Measurements from ENCODE around the gene RPS19BP1.
A peak's percentile ranks its signal among the peaks of the same experiment; 100 is the strongest.

The RPS19BP1 gene

DNA sequence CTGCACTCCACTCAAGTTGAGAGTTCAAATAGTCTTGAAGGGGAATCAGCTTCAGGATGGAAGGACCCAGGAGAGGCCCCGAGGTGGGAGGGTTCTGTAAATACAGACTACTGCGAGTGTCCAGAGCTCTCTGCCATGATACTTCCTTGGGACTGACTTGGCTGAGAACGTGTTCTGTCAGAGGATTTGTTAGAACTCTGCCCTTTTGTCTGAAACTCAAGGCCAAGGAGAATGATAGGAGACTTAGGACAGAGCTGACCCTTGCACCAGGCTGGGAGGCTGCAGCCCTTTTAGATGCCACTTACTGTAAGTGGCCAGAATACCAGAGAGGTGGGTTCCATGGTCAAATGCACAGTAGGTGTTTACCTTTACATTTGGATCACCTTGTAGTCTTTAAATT, 15.1 kb downstream of the RPS19BP1 start:
- DNase-seq (ENCODE audit: extremely low read depth, low read depth), result no peak
- TF ChIP-seq, protein P1, sequence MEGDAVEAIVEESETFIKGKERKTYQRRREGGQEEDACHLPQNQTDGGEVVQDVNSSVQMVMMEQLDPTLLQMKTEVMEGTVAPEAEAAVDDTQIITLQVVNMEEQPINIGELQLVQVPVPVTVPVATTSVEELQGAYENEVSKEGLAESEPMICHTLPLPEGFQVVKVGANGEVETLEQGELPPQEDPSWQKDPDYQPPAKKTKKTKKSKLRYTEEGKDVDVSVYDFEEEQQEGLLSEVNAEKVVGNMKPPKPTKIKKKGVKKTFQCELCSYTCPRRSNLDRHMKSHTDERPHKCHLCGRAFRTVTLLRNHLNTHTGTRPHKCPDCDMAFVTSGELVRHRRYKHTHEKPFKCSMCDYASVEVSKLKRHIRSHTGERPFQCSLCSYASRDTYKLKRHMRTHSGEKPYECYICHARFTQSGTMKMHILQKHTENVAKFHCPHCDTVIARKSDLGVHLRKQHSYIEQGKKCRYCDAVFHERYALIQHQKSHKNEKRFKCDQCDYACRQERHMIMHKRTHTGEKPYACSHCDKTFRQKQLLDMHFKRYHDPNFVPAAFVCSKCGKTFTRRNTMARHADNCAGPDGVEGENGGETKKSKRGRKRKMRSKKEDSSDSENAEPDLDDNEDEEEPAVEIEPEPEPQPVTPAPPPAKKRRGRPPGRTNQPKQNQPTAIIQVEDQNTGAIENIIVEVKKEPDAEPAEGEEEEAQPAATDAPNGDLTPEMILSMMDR (IDR thresholded peaks at IDR 0.05; ENCODE audit: low read depth, low read length), result no peak

DNA sequence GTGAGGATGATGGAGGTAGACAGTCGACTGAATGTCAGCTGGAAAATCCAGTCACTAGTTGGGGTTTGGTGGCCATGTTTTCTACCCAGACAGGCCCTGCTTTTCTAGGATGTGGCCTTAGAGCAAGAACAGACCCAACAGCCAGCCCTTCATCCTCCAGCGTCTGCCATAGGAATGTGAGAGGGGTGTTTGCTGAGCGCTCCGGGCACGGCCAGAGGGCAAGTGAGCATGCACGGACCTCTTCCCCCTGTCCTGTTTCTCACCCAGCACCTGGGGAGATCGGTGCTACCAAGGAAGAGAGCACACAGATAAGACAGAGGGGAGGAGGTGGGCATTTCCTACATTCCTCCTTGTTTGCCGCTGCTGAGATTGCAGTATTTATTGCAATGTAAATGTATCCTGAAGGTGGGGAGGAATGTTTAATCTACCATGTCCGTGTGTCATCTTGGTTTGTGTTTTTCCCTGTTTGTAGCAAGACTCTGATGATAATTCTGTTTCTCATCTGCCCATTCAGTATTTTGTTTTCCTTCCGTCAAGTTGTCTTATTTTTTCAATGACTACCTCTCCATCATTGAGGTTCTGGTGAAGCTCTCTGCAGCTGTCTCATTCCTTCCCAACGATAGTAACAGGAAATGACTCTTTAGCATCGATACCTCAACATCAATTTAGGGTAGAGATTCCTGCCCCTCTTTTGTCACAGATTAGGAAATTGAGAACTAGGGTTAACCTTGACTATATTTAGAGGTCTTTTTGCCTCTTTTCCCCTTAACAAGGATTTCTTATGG, 17.1 kb downstream of the RPS19BP1 start:
- TF ChIP-seq, protein P1 (IDR thresholded peaks at IDR 0.05; ENCODE audit: low read depth, low read length), result no peak
- DNase-seq (ENCODE audit: extremely low read depth, low read depth), result no peak

DNA sequence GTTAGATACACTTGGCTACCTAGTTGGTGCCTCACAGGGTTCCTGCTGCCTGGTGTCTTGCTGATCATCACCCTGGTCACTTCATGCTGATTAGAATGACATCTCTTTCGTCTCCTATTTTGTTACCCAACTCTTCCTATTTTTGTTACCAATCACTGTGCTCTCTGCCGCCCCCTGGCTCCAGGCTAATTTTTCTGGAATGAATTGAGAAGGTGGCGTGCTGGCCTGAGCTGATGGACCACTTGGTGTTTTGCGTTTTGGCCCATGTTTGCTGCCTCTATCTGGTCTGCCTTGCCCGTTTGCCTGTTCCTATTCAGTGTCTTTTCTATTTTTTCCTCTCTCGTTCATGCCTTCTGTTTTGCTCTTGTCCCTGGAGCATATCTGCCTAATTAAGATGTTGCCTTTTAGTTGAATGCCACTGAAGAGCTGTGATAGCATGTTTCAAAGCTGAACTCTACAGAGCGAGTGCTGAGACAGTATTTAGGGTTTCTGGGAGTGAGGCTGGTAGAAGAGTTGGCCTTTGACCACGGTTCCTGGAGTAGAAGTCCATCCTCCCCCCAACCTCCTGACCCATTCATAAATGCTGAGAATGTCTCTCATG, 18.1 kb downstream of the RPS19BP1 start:
- no peak for DNase-seq (ENCODE audit: extremely low read depth, low read depth)
- TF ChIP-seq, protein P1 (IDR thresholded peaks at IDR 0.05; ENCODE audit: low read depth, low read length), result peak; percentile 78

DNA sequence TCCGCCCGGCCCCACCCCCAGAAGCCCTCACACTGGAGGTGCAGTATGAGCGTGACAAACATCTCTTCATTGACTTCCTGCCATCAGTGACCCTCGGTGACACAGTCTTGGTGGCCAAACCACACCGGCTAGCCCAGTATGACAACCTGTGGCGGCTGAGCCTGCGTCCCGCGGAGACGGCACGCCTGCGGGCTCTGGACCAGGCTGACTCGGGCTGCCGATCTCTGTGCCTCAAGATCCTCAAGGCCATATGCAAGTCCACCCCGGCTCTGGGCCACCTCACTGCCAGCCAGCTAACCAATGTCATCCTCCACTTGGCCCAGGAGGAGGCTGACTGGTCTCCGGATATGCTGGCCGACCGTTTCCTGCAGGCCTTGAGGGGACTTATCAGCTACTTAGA, 18.8 kb downstream of the RPS19BP1 start:
- TF ChIP-seq, protein P1 (IDR thresholded peaks at IDR 0.05; ENCODE audit: low read depth, low read length), result no peak
- DNase-seq (ENCODE audit: extremely low read depth, low read depth), result no peak

DNA sequence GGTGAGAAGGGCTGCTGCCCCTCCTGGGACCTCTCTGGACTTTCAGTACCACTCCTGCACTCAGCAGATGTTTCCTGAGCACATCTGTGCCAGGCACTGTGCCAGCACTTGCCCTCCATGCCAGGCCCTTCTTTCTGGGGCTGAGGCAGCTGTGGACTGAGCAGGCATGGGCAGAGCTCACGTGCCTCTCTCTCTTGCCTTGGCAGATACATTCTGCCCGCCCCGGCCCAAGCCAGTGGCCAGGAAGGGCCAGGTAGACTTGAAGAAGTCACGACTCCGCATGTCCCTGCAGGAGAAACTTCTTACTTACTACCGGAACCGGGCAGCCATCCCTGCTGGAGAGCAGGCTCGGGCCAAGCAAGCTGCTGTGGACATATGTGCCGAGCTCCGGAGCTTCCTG, 20.5 kb downstream of the RPS19BP1 start:
- no peak for DNase-seq (ENCODE audit: extremely low read depth, low read depth)

DNA sequence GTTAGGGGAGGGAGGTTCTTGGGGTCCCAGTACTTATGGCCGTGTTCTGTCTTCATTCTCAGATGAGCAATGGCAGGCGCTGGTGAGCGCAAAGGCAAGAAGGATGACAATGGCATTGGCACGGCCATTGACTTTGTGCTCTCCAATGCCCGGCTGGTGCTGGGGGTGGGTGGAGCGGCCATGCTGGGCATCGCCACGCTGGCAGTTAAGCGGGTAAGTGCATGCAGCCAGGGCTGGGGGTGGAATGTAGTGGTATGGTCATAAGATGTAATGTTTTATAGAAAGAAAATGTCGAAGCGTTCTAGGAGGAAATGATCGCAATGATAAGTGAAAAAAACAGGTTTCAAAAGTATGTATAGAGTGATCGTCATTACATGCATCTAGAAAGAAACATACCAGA, 21.3 kb downstream of the RPS19BP1 start:
- TF ChIP-seq, protein P1 (IDR thresholded peaks at IDR 0.05; ENCODE audit: low read depth, low read length), result no peak
- no peak for DNase-seq (ENCODE audit: extremely low read depth, low read depth)

More for the DNA sequence above, 20.5 kb downstream of the RPS19BP1 start:
- TF ChIP-seq, protein P1 (IDR thresholded peaks at IDR 0.05; ENCODE audit: low read depth, low read length), result no peak

DNA sequence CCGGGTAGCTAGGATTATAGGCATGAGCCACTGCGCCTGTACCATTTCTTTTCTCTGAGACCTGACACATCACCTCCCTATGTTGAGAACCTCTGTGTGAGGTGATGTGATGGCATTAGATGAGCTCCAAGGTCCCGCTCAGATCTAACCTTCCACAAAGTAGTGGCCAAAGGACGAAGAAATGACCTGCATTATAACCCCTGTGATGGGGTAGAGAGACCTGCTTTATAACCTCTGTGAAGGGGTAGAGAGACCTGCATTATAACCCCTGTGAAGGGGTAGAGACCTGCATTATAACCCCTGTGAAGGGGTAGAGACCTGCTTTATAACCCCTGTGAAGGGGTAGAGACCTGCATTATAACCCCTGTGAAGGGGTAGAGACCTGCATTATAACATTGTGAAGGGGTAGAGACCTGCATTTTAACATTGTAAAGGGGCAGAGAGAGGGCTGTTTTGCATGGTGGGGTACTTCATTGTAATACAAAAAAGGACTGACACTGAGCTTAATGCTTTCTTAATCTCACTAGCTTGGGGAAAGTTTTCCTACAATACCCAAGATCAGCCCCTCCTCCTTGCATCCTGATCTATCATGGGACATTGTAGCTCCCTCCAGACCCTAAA, 21.9 kb downstream of the RPS19BP1 start:
- TF ChIP-seq, protein P1 (IDR thresholded peaks at IDR 0.05; ENCODE audit: low read depth, low read length), result no peak
- no peak for DNase-seq (ENCODE audit: extremely low read depth, low read depth)

Data from AG09319 (cell line).